RWPE2 (cell line): Measurements from ENCODE around the gene AOPEP.

Experiments used
- ATAC-seq: fragments of 200-7000 bp; cut with Tn5 transposase; 3 replicates; pipeline ENCODE4 v1.9.1; 2021; ENCODE audit warnings: low read depth
- DNase-seq: peaks from one replicate; pipeline ENCODE4 v3.0.0-alpha.2; 2020; ENCODE audit warnings: low spot score
- H3K27ac ChIP-seq: fragments of 450-650 bp; 2 replicates; pipeline ENCODE4 v1.5.1; 2017; ENCODE audit warnings: mild to moderate bottlenecking; ENCODE audit not compliant: poor library complexity, severe bottlenecking
- H3K27me3 ChIP-seq: fragments of 250-450 bp; sonication (Bioruptor Pico); 2 replicates; pipeline ENCODE4 v1.5.1; 2021; ENCODE audit warnings: mild to moderate bottlenecking, moderate library complexity; ENCODE audit not compliant: insufficient read depth, poor library complexity, severe bottlenecking
- H3K36me3 ChIP-seq: fragments of 250-450 bp; sonication (Bioruptor Pico); 2 replicates; pipeline ENCODE4 v1.5.1; 2020; ENCODE audit warnings: low read depth, mild to moderate bottlenecking, moderate library complexity
- H3K4me1 ChIP-seq: fragments of 250-450 bp; sonication (Bioruptor Pico); 2 replicates; pipeline ENCODE4 v1.5.1; 2021; ENCODE audit warnings: mild to moderate bottlenecking, moderate library complexity; ENCODE audit not compliant: insufficient read depth, poor library complexity, severe bottlenecking
- H3K4me3 ChIP-seq: fragments of 250-450 bp; sonication (Bioruptor Pico); 2 replicates; pipeline ENCODE4 v1.5.1; 2021; ENCODE audit warnings: mild to moderate bottlenecking, moderate library complexity; ENCODE audit not compliant: severe bottlenecking
- H3K9me3 ChIP-seq: fragments of 250-450 bp; sonication (Bioruptor Pico); 2 replicates; pipeline ENCODE4 v1.5.1; 2021; ENCODE audit warnings: mild to moderate bottlenecking, moderate library complexity; ENCODE audit not compliant: severe bottlenecking
- TF ChIP-seq, protein P1 (sequence below): fragments of 450-650 bp; IDR thresholded peaks from one replicate; pipeline ENCODE4 v1.5.1; 2017; ENCODE audit warnings: mild to moderate bottlenecking, moderate library complexity; ENCODE audit not compliant: poor library complexity, severe bottlenecking

The AOPEP gene

DNA sequence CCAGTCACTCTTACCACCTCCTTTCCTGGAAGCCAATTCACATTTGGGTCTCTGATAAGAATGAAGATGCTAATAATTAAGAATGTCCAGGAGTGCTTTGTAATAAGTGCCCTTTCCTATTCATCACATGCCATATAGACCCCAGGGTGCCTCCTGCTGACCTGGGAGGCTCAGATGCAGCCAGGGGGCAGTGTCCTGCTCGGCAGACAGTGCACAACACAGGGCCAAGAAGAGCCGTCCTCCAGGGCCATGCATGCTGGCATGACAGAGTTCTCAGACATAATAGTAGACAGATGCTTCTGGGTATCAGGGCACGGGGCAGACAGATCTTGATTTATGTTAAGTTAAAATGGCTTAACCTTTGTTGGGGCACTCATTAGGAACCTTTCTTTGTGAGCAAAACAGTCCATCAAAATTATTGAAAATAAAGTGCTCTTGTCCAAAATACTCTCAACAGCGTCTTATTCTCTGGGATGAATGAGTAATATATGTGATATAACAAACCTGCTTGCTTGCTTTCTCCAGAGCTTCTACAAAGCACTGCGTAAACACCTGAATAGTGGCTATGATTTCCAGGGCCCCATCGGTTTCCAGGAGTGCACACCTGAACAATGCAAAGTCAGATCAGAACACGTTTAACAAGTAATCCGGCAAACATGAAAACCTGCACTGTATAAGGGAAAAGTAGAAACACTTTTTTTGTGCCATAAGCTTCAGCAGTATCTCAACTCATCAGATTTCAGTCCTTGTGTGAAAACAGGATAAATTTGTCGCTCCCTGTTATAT, 398.3 kb downstream of the AOPEP start:
- H3K27me3 ChIP-seq, result no peaks in the 10 kb centered on the region
- ATAC-seq, result no peak; the same call in 2 of the 3 replicates
- TF ChIP-seq, protein P1, sequence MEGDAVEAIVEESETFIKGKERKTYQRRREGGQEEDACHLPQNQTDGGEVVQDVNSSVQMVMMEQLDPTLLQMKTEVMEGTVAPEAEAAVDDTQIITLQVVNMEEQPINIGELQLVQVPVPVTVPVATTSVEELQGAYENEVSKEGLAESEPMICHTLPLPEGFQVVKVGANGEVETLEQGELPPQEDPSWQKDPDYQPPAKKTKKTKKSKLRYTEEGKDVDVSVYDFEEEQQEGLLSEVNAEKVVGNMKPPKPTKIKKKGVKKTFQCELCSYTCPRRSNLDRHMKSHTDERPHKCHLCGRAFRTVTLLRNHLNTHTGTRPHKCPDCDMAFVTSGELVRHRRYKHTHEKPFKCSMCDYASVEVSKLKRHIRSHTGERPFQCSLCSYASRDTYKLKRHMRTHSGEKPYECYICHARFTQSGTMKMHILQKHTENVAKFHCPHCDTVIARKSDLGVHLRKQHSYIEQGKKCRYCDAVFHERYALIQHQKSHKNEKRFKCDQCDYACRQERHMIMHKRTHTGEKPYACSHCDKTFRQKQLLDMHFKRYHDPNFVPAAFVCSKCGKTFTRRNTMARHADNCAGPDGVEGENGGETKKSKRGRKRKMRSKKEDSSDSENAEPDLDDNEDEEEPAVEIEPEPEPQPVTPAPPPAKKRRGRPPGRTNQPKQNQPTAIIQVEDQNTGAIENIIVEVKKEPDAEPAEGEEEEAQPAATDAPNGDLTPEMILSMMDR, result peak; percentile 30
- no peak overlapping the region for H3K4me3 ChIP-seq
- H3K4me1 ChIP-seq, result peaks cover 5% of the 10 kb centered on the region
- H3K9me3 ChIP-seq, result no peaks in the 10 kb centered on the region
- H3K27ac ChIP-seq, result no peak overlapping the region
- no peak for DNase-seq
- 0 out of 2 replicates have a peak, but pooled peaks cover 3% of the 10 kb centered on the region for H3K36me3 ChIP-seq

GRCh38 chr9:95125652-95126051, 399.2 kb downstream of the AOPEP start:
- Histone ChIP-seq H3K27ac (no peak overlapping the region), H3K4me3 (no peak overlapping the region), H3K36me3 (0 out of 2 replicates have a peak, but pooled peaks cover 3% of the 10 kb centered on the region), H3K9me3 (no peaks in the 10 kb centered on the region), H3K4me1 (peaks cover 5% of the 10 kb centered on the region), H3K27me3 (no peaks in the 10 kb centered on the region)
- TF ChIP-seq, protein P1, result no peak
- DNase-seq, result no peak
- no peak for ATAC-seq

- no peaks in the 10 kb centered on the region for H3K9me3 ChIP-seq
- DNase-seq (no peak), ATAC-seq (no peak)
- no peak overlapping the region for H3K4me3 ChIP-seq
- H3K36me3 ChIP-seq, result 0 out of 2 replicates have a peak, but pooled peaks cover 3% of the 10 kb centered on the region
- peaks cover 5% of the 10 kb centered on the region for H3K4me1 ChIP-seq
- no peak overlapping the region for H3K27ac ChIP-seq
- TF ChIP-seq, protein P1, result no peak
- H3K27me3 ChIP-seq, result no peaks in the 10 kb centered on the region
Observed at GRCh38 chr9:95126739-95127138, 400.2 kb downstream of the AOPEP start.

DNA sequence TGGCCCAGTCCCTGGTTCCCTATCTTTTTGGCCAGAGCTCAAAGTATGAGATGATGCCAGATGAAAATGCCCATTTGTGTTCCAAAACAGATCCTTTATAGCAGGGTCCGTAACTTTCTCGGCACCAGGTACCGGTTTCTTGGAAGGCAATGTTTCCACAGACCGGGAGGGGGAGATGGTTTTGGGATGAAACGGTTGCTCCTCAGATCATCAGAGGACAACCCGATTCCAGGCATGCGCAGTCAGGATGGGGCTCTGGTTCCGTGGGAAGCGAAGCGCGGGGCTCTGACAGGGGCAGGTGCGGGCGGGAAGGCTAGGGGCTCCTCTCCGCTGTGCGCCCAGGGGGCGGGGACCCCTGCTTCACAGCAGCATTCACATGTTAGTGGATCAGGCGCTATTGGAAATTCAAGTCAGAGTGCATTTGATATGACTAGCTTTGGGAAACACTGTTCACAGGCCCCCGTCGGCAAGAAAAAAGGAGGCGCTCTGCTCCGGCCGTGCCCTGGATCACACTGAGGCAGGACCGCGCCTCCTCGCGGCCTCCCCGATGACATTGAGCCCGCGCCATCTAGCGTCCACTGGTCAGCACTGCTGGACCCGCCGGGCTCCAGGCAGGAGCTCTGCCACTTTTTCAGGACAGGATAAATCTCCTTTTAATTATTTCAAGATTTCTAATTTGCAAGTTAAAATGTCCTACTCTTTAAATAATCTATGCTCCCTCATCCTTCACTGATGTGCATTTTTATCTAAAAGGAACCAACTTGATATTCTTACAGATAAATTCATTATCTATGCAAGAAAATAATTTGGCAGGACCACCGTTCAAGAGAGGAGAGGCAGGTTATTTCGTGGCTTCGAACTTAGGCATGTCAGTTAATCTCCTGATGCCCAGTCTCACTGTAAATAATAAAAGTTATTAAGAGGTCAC, 401.0 kb downstream of the AOPEP start:
- 0 out of 2 replicates have a peak, but pooled peaks cover 3% of the 10 kb centered on the region for H3K36me3 ChIP-seq
- H3K27me3 ChIP-seq, result no peaks in the 10 kb centered on the region
- no peaks in the 10 kb centered on the region for H3K9me3 ChIP-seq
- H3K27ac ChIP-seq, result no peak overlapping the region
- DNase-seq, result no peak
- peak overlapping the region; percentile 11 for H3K4me3 ChIP-seq
- TF ChIP-seq, protein P1, result peak; percentile 97
- peak; percentile 93 for ATAC-seq
- peaks cover 5% of the 10 kb centered on the region for H3K4me1 ChIP-seq
